HCT116 (cell line): ENCODE results near the gene TMEM132C. TPM values are rescaled to one million over a fixed set of nuclear protein-coding genes. Genes with fewer than 3 reads are reported as not detected.

Experiments used
- ATAC-seq: fragments of 200-7000 bp; cut with Tn5 transposase; 2 replicates; pipeline ENCODE4 v1.9.1; 2020; ENCODE audit warnings: mild to moderate bottlenecking, moderate library complexity
- BruUV-seq: library from RNA; stranded (reverse); fragments of 400-500 nt; replicated peaks from 2 replicates; lab custom pipeline; 2021; lab: Mats Ljungman, UMichigan
- CTCF ChIA-PET: fragments of 300-600 bp; sonication (Branson Sonifier 250); formaldehyde crosslinking; loops from one replicate; lab custom pipeline; 2021; ENCODE audit warnings: antibody characterized with exemption; lab: Charles Lee
- POLR2A ChIA-PET: fragments of 300-600, 350-600 bp; sonication (Branson Sonifier 250); formaldehyde crosslinking; loops from one replicate; lab custom pipeline; 2021; ENCODE audit warnings: antibody characterized with exemption; lab: Charles Lee
- RAD21 ChIA-PET, 2 experiments: fragments of 300-600 bp; sonication (Branson Sonifier 250); formaldehyde crosslinking; loops; one replicate each; lab custom pipeline; 2023; ENCODE audit warnings: low total read pairs in 2 of 2; ENCODE audit not compliant: uncharacterized antibody in 2 of 2, unreplicated experiment in 2 of 2, low non-redundant PET in 1 of 2; lab: Charles Lee
- DNase-seq: peaks from one replicate; pipeline ENCODE4 v3.0.0-alpha.2; 2010; ENCODE audit warnings: low read depth, low spot score
- H2AFZ ChIP-seq: fragments of 200-600 bp; shearing (Covaris generic), sonication (generic); 2 replicates; pipeline ENCODE4 v1.6.1; 2017; ENCODE audit warnings: low read depth, mixed run types, mixed read lengths, antibody characterized with exemption, low read length; ENCODE audit not compliant: poor library complexity, severe bottlenecking
- H3K27ac ChIP-seq: 2 replicates; pipeline ENCODE4 v1.5.1; 2012; ENCODE audit warnings: low read depth, low read length
- H3K27me3 ChIP-seq: fragments of 200-600 bp; sonication (generic); 2 replicates; pipeline ENCODE4 v1.6.1; 2016; ENCODE audit warnings: mixed run types, low read length, mixed read lengths; ENCODE audit not compliant: insufficient read depth
- H3K36me3 ChIP-seq, 2 experiments: fragments of 200-500 bp in 1 of 2; fragments of 200-600 bp in 1 of 2; sonication (Bioruptor generic) in 1 of 2; sonication (generic) in 1 of 2; 2 replicates each; pipeline versions ENCODE4 v1.5.1 to v1.6.1; 2014 to 2016; ENCODE audit warnings: low read length in 2 of 2, inconsistent platforms in 1 of 2, mixed read lengths in 1 of 2, mixed run types in 1 of 2; ENCODE audit not compliant: insufficient read depth in 2 of 2, control insufficient read depth in 1 of 2
- H3K4me1 ChIP-seq, 2 experiments: fragments of 200-600 bp in 1 of 2; sonication (generic) in 1 of 2; 2 replicates each; pipeline versions ENCODE4 v1.5.1 to v1.6.1; 2012 to 2017; ENCODE audit warnings: low read length in 2 of 2, inconsistent platforms in 1 of 2, mild to moderate bottlenecking in 1 of 2, mixed read lengths in 1 of 2, mixed run types in 1 of 2, moderate library complexity in 1 of 2; ENCODE audit not compliant: insufficient read depth in 2 of 2, control insufficient read depth in 1 of 2
- H3K4me2 ChIP-seq: fragments of 200-600 bp; sonication (generic); 2 replicates; pipeline ENCODE4 v1.6.1; 2017; ENCODE audit warnings: mixed run types, low read length, mixed read lengths
- H3K4me3 ChIP-seq, 2 experiments: fragments of 200-600 bp in 1 of 2; sonication (generic) in 1 of 2; replicated peaks in 1 of 2; 2 replicates each; pipeline ENCODE4 v1.5.1; 2011 to 2016; ENCODE audit warnings: low read length in 2 of 2, control low read depth in 1 of 2, low read depth in 1 of 2, mild to moderate bottlenecking in 1 of 2, mixed read lengths in 1 of 2, mixed run types in 1 of 2
- H3K79me2 ChIP-seq: fragments of 200-600 bp; sonication (generic); 2 replicates; pipeline ENCODE4 v1.6.1; 2017; ENCODE audit warnings: mild to moderate bottlenecking, mixed run types, low read length, moderate library complexity, mixed read lengths; ENCODE audit not compliant: insufficient read depth
- H3K9ac ChIP-seq: fragments of 200-600 bp; sonication (generic); 2 replicates; pipeline ENCODE4 v1.6.1; 2016; ENCODE audit warnings: low read length, mixed read lengths
- H3K9me2 ChIP-seq: fragments of 200-600 bp; sonication (generic), shearing (Covaris generic); 2 replicates; pipeline ENCODE4 v1.6.1; 2017; ENCODE audit warnings: mixed run types, mild to moderate bottlenecking, moderate library complexity; ENCODE audit not compliant: insufficient read depth
- H3K9me3 ChIP-seq, 2 experiments: fragments of 200-500 bp in 1 of 2; fragments of 200-600 bp in 1 of 2; sonication (Bioruptor generic) in 1 of 2; sonication (generic) in 1 of 2; 2 replicates each; pipeline ENCODE4 v1.6.1; 2014 to 2017; ENCODE audit warnings: low read length in 2 of 2, mixed read lengths in 2 of 2, inconsistent platforms in 1 of 2, low read depth in 1 of 2, mild to moderate bottlenecking in 1 of 2, mixed run types in 1 of 2, moderate library complexity in 1 of 2; ENCODE audit not compliant: control insufficient read depth in 1 of 2, insufficient read depth in 1 of 2
- H4K20me1 ChIP-seq: fragments of 200-600 bp; sonication (generic), shearing (Covaris generic); 2 replicates; pipeline ENCODE4 v1.6.1; 2017; ENCODE audit warnings: mixed run types, mild to moderate bottlenecking, moderate library complexity; ENCODE audit not compliant: insufficient read depth
- ATF3 ChIP-seq: IDR thresholded peaks from 2 replicates; pipeline ENCODE4 v1.6.1; 2012
- CTCF ChIP-seq, 3 experiments: fragments of 200-600 bp in 1 of 3; sonication (generic) in 1 of 3; IDR thresholded peaks in 2 of 3; conservative IDR thresholded peaks in 1 of 3; 2 replicates each; pipeline ENCODE4 v1.5.1; 2012 to 2017; ENCODE audit warnings: low read depth in 2 of 3, low read length in 2 of 3, antibody characterized with exemption in 1 of 3, borderline replicate concordance in 1 of 3, control low read depth in 1 of 3, mild to moderate bottlenecking in 1 of 3, mixed read lengths in 1 of 3, mixed run types in 1 of 3, moderate library complexity in 1 of 3; ENCODE audit not compliant: insufficient read depth in 1 of 3
- EGR1 ChIP-seq: IDR thresholded peaks from 2 replicates; pipeline ENCODE4 v1.6.1; 2012; ENCODE audit warnings: low read depth
- ELF1 ChIP-seq: IDR thresholded peaks from 2 replicates; pipeline ENCODE4 v1.6.1; 2012; ENCODE audit warnings: low read depth, borderline replicate concordance
- FOSL1 ChIP-seq: IDR thresholded peaks from 2 replicates; pipeline ENCODE4 v1.6.1; 2012; ENCODE audit warnings: low read depth
- JUND ChIP-seq: IDR thresholded peaks from 2 replicates; pipeline ENCODE4 v1.6.1; 2012
- MAX ChIP-seq: IDR thresholded peaks from 2 replicates; pipeline ENCODE4 v1.6.1; 2012
- POLR2A ChIP-seq: IDR thresholded peaks from 2 replicates; pipeline ENCODE4 v1.7.0; 2011; ENCODE audit warnings: borderline replicate concordance; ENCODE audit not compliant: insufficient read depth, insufficient read length; ENCODE audit errors: extremely low read depth
- REST ChIP-seq: IDR thresholded peaks from 2 replicates; pipeline ENCODE4 v1.6.1; 2012; ENCODE audit warnings: low read depth
- SIN3A ChIP-seq: IDR thresholded peaks from 2 replicates; pipeline ENCODE4 v1.6.1; 2012; ENCODE audit warnings: low read depth
- SP1 ChIP-seq: IDR thresholded peaks from 2 replicates; pipeline ENCODE4 v1.6.1; 2012; ENCODE audit warnings: low read depth
- SRF ChIP-seq: IDR thresholded peaks from 2 replicates; pipeline ENCODE4 v1.6.1; 2012; ENCODE audit warnings: low read depth
- TCF7L2 ChIP-seq: IDR thresholded peaks from 2 replicates; pipeline ENCODE4 v1.7.0; 2011; ENCODE audit warnings: borderline replicate concordance, inconsistent platforms; ENCODE audit not compliant: insufficient read depth, insufficient read length; ENCODE audit errors: extremely low read depth
- YY1 ChIP-seq: IDR thresholded peaks from 2 replicates; pipeline ENCODE4 v1.6.1; 2011; ENCODE audit warnings: low read length, low read depth, moderate library complexity, mild to moderate bottlenecking; ENCODE audit not compliant: insufficient replicate concordance; ENCODE audit errors: extremely low read depth
- ZBTB33 ChIP-seq: IDR thresholded peaks from 2 replicates; pipeline ENCODE4 v1.6.1; 2011; ENCODE audit warnings: mild to moderate bottlenecking, low read length, moderate library complexity; ENCODE audit not compliant: insufficient replicate concordance; ENCODE audit errors: extremely low read depth
- ZFX ChIP-seq: fragments of 450-650 bp; IDR thresholded peaks from 2 replicates; pipeline ENCODE4 v1.6.1; 2017
- intact Hi-C: fragments of 100-400 bp; cut with micrococcal nuclease; formaldehyde crosslinking; loops from 2 replicates; pipeline ENCODE4 v1.10.0; 2022
- total RNA-seq: library from RNA; stranded (reverse); gene quantifications from one replicate; pipeline ENCODE4 v1.2.1, GENCODE V29; 2021; ENCODE audit not compliant: unreplicated experiment

TMEM132C gene
- total RNA-seq, 1 experiment from 2014 or later: not detected

- BruUV-seq: no TSS peak
- intact Hi-C loops: no loop called here
These were observed 70.6 kb downstream of the TMEM132C start for GRCh38 chr12:128337431-128338170.

More at GRCh38 chr12:128337431-128338170, 70.6 kb downstream of the TMEM132C start:
- DNase-seq (no peak), ATAC-seq (no peak)
- no peaks in the 10 kb centered on the region for H3K9me2 ChIP-seq
- H3K79me2 ChIP-seq: no peaks in the 10 kb centered on the region
- ChIA-PET CTCF (no interaction called here), RAD21 (no interaction called here), POLR2A (no interaction called here)
- H3K9ac ChIP-seq: no peak overlapping the region
- no peak overlapping the region for H3K4me3 ChIP-seq
- no peaks in the 10 kb centered on the region for H3K36me3 ChIP-seq
- H3K27me3 ChIP-seq: no peaks in the 10 kb centered on the region
- no peaks in the 10 kb centered on the region for H3K4me1 ChIP-seq
- H4K20me1 ChIP-seq: no peaks in the 10 kb centered on the region
- H3K4me2 ChIP-seq: no peak overlapping the region
- no peak overlapping the region for H2AFZ ChIP-seq
- H3K27ac ChIP-seq: no peak overlapping the region
- TF ChIP-seq ZFX: no peak
- no peak for TF ChIP-seq ZBTB33
- TF ChIP-seq EGR1: no peak
- no peak for TF ChIP-seq TCF7L2
- no peak for TF ChIP-seq REST
- no peak for TF ChIP-seq MAX
- TF ChIP-seq JUND: no peak
- TF ChIP-seq YY1: no peak
- TF ChIP-seq FOSL1: no peak
- no peak for TF ChIP-seq ELF1
- TF ChIP-seq SRF: no peak
- TF ChIP-seq POLR2A: no peak
- TF ChIP-seq CTCF (IDR thresholded peaks at IDR 0.05 in 2 of 3, conservative IDR thresholded peaks at IDR 0.05 in 1 of 3; ENCODE audit: borderline replicate concordance in 1 of 3, insufficient read depth in 1 of 3, low read depth in 2 of 3, low read length in 2 of 3): no peak
- TF ChIP-seq SIN3A: no peak
- no peak for TF ChIP-seq SP1
- no peak for TF ChIP-seq ATF3
- peaks cover 22 to 23% of the 10 kb centered on the region in 2 experiments; a peak in 3 of 4 replicates for H3K9me3 ChIP-seq
